GM10266 (cell line): Measurements from ENCODE around the gene LRP5.

Experiments
- DNase-seq: peaks from one replicate; pipeline ENCODE4 v3.0.0; 2012; ENCODE audit errors: extremely low spot score
- CTCF ChIP-seq: IDR thresholded peaks from 2 replicates; pipeline ENCODE4 v1.5.1; 2012; ENCODE audit warnings: mild to moderate bottlenecking, low read depth; ENCODE audit not compliant: control insufficient read depth, insufficient read depth; ENCODE audit errors: missing control alignments

Gene LRP5

GRCh38 chr11:68287419-68287818, 25.0 kb upstream of the LRP5 start:
- TF ChIP-seq CTCF: no peak
- no peak for DNase-seq

GRCh38 chr11:68289456-68289855, 22.9 kb upstream of the LRP5 start:
- TF ChIP-seq CTCF: no peak

DNA sequence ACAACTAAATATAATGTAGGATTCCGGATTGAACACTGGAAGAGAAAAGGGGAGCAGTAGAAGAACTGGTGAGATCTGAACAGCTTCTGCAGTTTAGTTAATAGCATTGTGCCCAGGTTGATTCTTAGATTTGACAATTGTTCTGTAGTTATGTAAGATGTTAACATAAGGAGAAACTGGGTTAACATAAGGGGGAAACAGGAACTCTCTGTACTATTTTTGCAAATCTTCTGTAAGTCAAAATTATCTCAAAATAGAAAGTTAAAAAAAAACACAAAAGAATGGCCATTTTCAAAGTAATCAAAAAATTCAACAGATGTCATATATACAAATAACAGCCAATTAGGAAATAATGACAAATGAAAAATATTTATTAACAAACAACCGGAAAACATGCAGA, 18.7 kb upstream of the LRP5 start:
- DNase-seq: no peak
- TF ChIP-seq CTCF: no peak

More at GRCh38 chr11:68289456-68289855, 22.9 kb upstream of the LRP5 start:
- DNase-seq: no peak

GRCh38 chr11:68295271-68295670, 17.1 kb upstream of the LRP5 start:
- TF ChIP-seq CTCF: no peak

DNA sequence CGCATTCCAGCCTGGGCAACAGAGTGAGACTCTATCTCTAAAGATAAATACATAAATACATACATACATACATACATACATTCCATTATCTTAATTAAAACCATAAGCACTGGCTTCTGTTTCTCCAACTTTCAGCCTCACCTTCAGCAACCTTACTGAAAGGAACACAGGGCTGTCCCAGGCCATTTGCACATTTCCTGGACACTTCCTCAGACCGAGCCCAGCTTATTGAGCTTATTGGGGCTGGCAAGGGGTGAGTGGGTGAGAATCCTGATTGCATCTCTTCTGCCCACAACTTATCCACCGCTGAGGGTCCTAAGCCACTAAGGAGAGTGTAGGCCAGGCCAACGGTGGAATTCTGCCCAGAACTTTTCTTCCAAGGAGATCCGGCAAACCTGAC, 16.5 kb upstream of the LRP5 start:
- no peak for DNase-seq
- TF ChIP-seq CTCF: no peak

More at GRCh38 chr11:68295271-68295670, 17.1 kb upstream of the LRP5 start:
- DNase-seq: no peak

DNA sequence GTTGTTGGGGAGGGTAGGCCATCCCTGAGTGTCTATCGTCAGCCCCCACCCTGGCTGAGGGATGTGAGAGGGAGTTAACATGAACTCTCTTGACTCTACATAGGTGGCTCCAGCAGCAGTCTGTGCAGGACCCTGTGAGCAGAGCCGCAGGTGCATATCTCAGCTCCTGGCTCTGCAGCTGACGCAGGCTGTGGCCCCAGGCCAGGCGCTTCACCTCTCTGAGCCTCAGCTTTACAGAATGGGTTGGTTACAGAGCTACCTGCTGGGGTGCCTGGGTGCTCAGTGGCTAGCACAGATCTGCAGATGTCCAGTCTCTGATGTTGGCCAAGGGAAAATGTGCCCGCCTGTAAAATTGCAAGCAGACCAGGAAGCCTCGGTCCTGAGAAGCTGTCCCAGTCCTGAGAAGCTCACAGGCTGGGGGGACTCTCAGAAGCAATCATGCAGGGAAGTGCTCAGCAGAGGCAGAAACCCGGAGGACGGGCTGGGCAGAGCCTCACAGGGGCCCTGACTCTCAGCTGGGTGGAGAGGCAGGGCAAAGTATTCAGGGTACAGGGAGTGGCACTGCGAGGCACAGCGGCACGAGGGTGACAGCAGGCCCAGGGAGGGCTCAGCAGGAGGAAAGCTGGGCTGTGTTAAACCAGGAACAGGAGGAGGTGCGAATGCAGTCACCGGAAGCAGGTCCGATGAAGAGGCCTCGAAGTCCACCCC, 15.9 kb upstream of the LRP5 start:
- no peak for TF ChIP-seq CTCF
- no peak for DNase-seq

DNA sequence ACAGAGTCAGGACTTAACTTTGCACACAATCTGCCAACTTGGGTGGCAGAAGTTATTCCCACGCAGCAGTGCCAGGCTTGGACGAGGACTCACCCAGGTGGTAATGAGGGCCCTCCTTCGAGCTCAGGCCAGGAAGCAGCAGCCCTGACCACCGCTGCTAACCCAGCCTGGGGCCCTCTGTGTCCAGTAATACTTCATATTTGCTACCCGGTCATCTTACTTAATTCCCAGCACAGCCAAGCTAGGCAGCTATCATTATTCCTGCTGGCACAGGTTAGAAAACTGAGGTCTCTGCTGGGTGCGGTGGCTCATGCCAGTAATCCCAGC, 15.4 kb upstream of the LRP5 start:
- no peak for TF ChIP-seq CTCF
- DNase-seq: no peak
